Measurements from ENCODE around the gene AFF1.

GRCh38 chr4:87041141-87041540 is 106.3 kb downstream of the AFF1 start:
- no peak for TF ChIP-seq CTCF (IDR thresholded peaks at IDR 0.05)
- TF ChIP-seq EP300 (IDR thresholded peaks at IDR 0.05), result no peak
